HepG2 (cell line): Measurements from ENCODE around the gene MRPL38. TPM values are rescaled to one million over a fixed set of nuclear protein-coding genes. Genes with fewer than 3 reads are reported as not detected.

Experiments used
- CBFB ChIP-seq: sonication (generic); formaldehyde crosslinking; IDR thresholded peaks from 2 replicates; pipeline ENCODE4 v1.4.0; 2020; ENCODE audit warnings: missing genetic modification reagents
- CENPX ChIP-seq: sonication (generic); formaldehyde crosslinking; IDR thresholded peaks from 2 replicates; pipeline ENCODE4 v1.9.0; 2021; ENCODE audit warnings: mild to moderate bottlenecking, missing genetic modification reagents, moderate library complexity
- ESRRA ChIP-seq: sonication (generic); formaldehyde crosslinking; IDR thresholded peaks from 2 replicates; pipeline ENCODE4 v1.5.1; 2020; ENCODE audit warnings: mild to moderate bottlenecking, low read depth, missing genetic modification reagents
- HDAC2 ChIP-seq: sonication (generic); formaldehyde crosslinking; IDR thresholded peaks from 2 replicates; pipeline ENCODE4 v1.4.0; 2020; ENCODE audit warnings: missing genetic modification reagents
- HNF4A ChIP-seq: sonication (generic); formaldehyde crosslinking; IDR thresholded peaks from 2 replicates; pipeline ENCODE4 v1.4.0; 2020; ENCODE audit warnings: missing genetic modification reagents
- KDM5B ChIP-seq: sonication (generic); formaldehyde crosslinking; IDR thresholded peaks from 2 replicates; pipeline ENCODE4 v1.4.0; 2020; ENCODE audit warnings: missing genetic modification reagents, mild to moderate bottlenecking, borderline replicate concordance
- KLF16 ChIP-seq, 2 experiments: sonication (generic) in 1 of 2; formaldehyde crosslinking in 1 of 2; IDR thresholded peaks; 2 replicates each; pipeline versions ENCODE4 v1.6.1 to v1.8.0; 2016 to 2023; ENCODE audit warnings: missing genetic modification reagents in 2 of 2, missing compliant biosample characterization in 1 of 2
- MXD4 ChIP-seq: IDR thresholded peaks from 2 replicates; pipeline ENCODE4 v1.6.1; 2016; ENCODE audit warnings: mild to moderate bottlenecking, missing biosample characterization, missing genetic modification reagents
- NBN ChIP-seq: fragments of 450-650 bp; conservative IDR thresholded peaks from 2 replicates; pipeline ENCODE4 v1.6.1; 2017
- NFE2 ChIP-seq: sonication (generic); formaldehyde crosslinking; IDR thresholded peaks from 2 replicates; pipeline ENCODE4 v1.4.0; 2020; ENCODE audit warnings: missing genetic modification reagents
- NR3C1 ChIP-seq: sonication (generic); formaldehyde crosslinking; IDR thresholded peaks from 2 replicates; pipeline ENCODE4 v1.4.0; 2020; ENCODE audit warnings: missing genetic modification reagents
- PAF1 ChIP-seq: IDR thresholded peaks from 2 replicates; pipeline ENCODE4 v1.6.1; 2016; ENCODE audit warnings: missing genetic modification reagents, missing compliant biosample characterization
- SAFB2 ChIP-seq: sonication (generic); formaldehyde crosslinking; IDR thresholded peaks from 2 replicates; pipeline ENCODE4 v1.5.1; 2020; ENCODE audit warnings: missing genetic modification reagents, low read depth, mild to moderate bottlenecking, borderline replicate concordance
- STAT6 ChIP-seq: sonication (generic); formaldehyde crosslinking; IDR thresholded peaks from 2 replicates; pipeline ENCODE4 v1.4.0; 2020; ENCODE audit warnings: missing genetic modification reagents, mild to moderate bottlenecking, borderline replicate concordance
- TFAP4 ChIP-seq: sonication (generic); IDR thresholded peaks from 2 replicates; pipeline ENCODE4 v1.6.1; 2016; ENCODE audit warnings: low read depth, borderline replicate concordance
- ZBTB10 ChIP-seq: sonication (generic); formaldehyde crosslinking; IDR thresholded peaks from 2 replicates; pipeline ENCODE4 v1.4.0; 2020; ENCODE audit warnings: missing genetic modification reagents, borderline replicate concordance
- ZNF235 ChIP-seq: sonication (generic); formaldehyde crosslinking; IDR thresholded peaks from 2 replicates; pipeline ENCODE4 v1.8.1; 2023; ENCODE audit warnings: mild to moderate bottlenecking, missing genetic modification reagents, borderline replicate concordance
- ZNF616 ChIP-seq: sonication (generic); formaldehyde crosslinking; IDR thresholded peaks from 2 replicates; pipeline ENCODE4 v1.5.0; 2020; ENCODE audit warnings: low read depth, mild to moderate bottlenecking, missing genetic modification reagents
- ZSCAN29 ChIP-seq: sonication (generic); formaldehyde crosslinking; conservative IDR thresholded peaks from 2 replicates; pipeline ENCODE4 v1.4.0; 2020; ENCODE audit warnings: mild to moderate bottlenecking, missing genetic modification reagents
- polyA plus RNA-seq, 8 experiments: library from polyadenylated mRNA; depleted of rRNA in 3 of 8; stranded (reverse) in 7 of 8; unstranded in 1 of 8; fragments of >200 nt; fragmentation: Illumina TruSeq in 4 of 8; extraction: Trizol in 4 of 8; gene quantifications; 2 replicates each; pipeline versions ENCODE4 v1.2.1 to v1.2.3, GENCODE V29; 2011 to 2016; ENCODE audit warnings: low read depth in 4 of 8, missing spikeins in 1 of 8, mixed read lengths in 1 of 8; ENCODE audit not compliant: insufficient read depth in 1 of 8
- total RNA-seq, 5 experiments: library from RNA; depleted of rRNA; stranded (reverse); fragments of >200 nt; fragmentation: Illumina TruSeq; extraction: Trizol; gene quantifications; 2 replicates each; pipeline ENCODE4 v1.2.3, GENCODE V29; 2016; ENCODE audit warnings: low read depth in 1 of 5

Gene MRPL38
- total and polyA plus RNA-seq, 2 of the 13 experiments (the other 11 are each of a cell fraction or from before 2014, with no cell fraction given): 83.7 to 125 TPM

- peak; percentile 93 for TF ChIP-seq HDAC2 (CRISPR knock-in tag)
- TF ChIP-seq PAF1 (CRISPR knock-in tag): no peak; the same call in none of the 2 replicates
- peak; percentile 100 for TF ChIP-seq ZSCAN29 (CRISPR knock-in tag)
- peak; percentile 85; the same call in 1 of the 2 replicates for TF ChIP-seq ZBTB10 (CRISPR knock-in tag)
- TF ChIP-seq TFAP4: peak; percentile 77
- no peak for TF ChIP-seq NFE2 (CRISPR knock-in tag)
- no peak for TF ChIP-seq CENPX
- TF ChIP-seq SAFB2 (CRISPR knock-in tag): no peak; the same call in none of the 2 replicates
- TF ChIP-seq ESRRA (CRISPR knock-in tag): peak; percentile 100
- no peak for TF ChIP-seq NR3C1 (CRISPR knock-in tag)
- peak; percentile 100 for TF ChIP-seq HNF4A (CRISPR knock-in tag)
- TF ChIP-seq MXD4 (CRISPR knock-in tag): peak; percentile 34; the same call in 1 of the 2 replicates
- TF ChIP-seq ZNF235 (CRISPR knock-in tag): peak; percentile 71; the same call in 1 of the 2 replicates
- peak; percentile 74; the same call in 1 of the 2 replicates for TF ChIP-seq ZNF616
- peak; percentile 53 for TF ChIP-seq KDM5B (CRISPR knock-in tag)
- TF ChIP-seq NBN: no peak
- TF ChIP-seq CBFB (CRISPR knock-in tag): peak; percentile 69; the same call in 1 of the 2 replicates
- TF ChIP-seq STAT6 (CRISPR knock-in tag): peak; percentile 76; the same call in 1 of the 2 replicates
- TF ChIP-seq KLF16 (CRISPR knock-in tag; IDR thresholded peaks at IDR 0.05): peak; percentile 68 to 89; a peak in 3 of 4 replicates
These were observed 28.3 kb downstream of the MRPL38 start (continued) for GRCh38 chr17:75876190-75876937.
